ENCODE results near the gene ACTL10.
A peak's percentile ranks its signal among the peaks of the same experiment; 100 is the strongest.

The ACTL10 gene

GRCh38 chr20:33684533-33685327, 18.0 kb downstream of the ACTL10 start:
- Mint-ChIP-seq H3K36me3 (peaks cover 8 to 16% of the 10 kb centered on the region in 2 donors), H3K4me1 (peaks cover 27 to 49% of the 10 kb centered on the region in 2 donors), H3K27me3 (no peaks in the 10 kb centered on the region), H3K27ac (peak overlapping the region; percentile 88), H3K4me3 (peak overlapping the region; percentile 88 to 90), H3K9me3 (no peaks in the 10 kb centered on the region)
- ATAC-seq (replicated peaks), result no peak
- DNase-seq, result no peak

- Mint-ChIP-seq H3K4me1 (peaks cover 29 to 46% of the 10 kb centered on the region in 2 donors), H3K9me3 (no peaks in the 10 kb centered on the region), H3K27ac (peak overlapping the region; percentile 88), H3K36me3 (peaks cover 8 to 16% of the 10 kb centered on the region in 2 donors), H3K27me3 (no peaks in the 10 kb centered on the region), H3K4me3 (peak overlapping the region; percentile 88 to 90)
- DNase-seq (peak; percentile 58), ATAC-seq (replicated peaks) (peak; percentile 61 to 63)
Observed at GRCh38 chr20:33685328-33686099, 18.8 kb downstream of the ACTL10 start.

- peak; percentile 93 for DNase-seq
- peak; percentile 89 to 93 for ATAC-seq (replicated peaks)
- Mint-ChIP-seq H3K36me3 (peaks cover 4 to 16% of the 10 kb centered on the region in 2 donors), H3K27me3 (no peaks in the 10 kb centered on the region), H3K4me3 (peak within 1 kb of the TSS; percentile 90 to 91), H3K27ac (peak within 1 kb of the TSS; percentile 90), H3K9me3 (no peaks in the 10 kb centered on the region), H3K4me1 (peaks cover 27 to 43% of the 10 kb centered on the region in 2 donors)
Observed at GRCh38 chr20:33686100-33686983, 19.6 kb downstream of the ACTL10 start, which contains the start of gene E2F1. TSS of gene E2F1 (minus strand) at chr20:33686385. CDS start at chr20:33686264, 121 bp downstream.

- Mint-ChIP-seq H3K4me1 (peaks cover 23 to 43% of the 10 kb centered on the region in 2 donors), H3K27me3 (no peaks in the 10 kb centered on the region), H3K36me3 (peaks cover 4 to 11% of the 10 kb centered on the region in 2 donors), H3K4me3 (peak overlapping the region; percentile 85 to 91), H3K9me3 (no peaks in the 10 kb centered on the region), H3K27ac (peak overlapping the region; percentile 43)
- DNase-seq (no peak), ATAC-seq (replicated peaks) (no peak)
Observed at GRCh38 chr20:33686984-33687366, 20.2 kb downstream of the ACTL10 start.

- Mint-ChIP-seq H3K4me3 (peak overlapping the region; percentile 85 to 91), H3K27ac (peak overlapping the region; percentile 43)
Observed at GRCh38 chr20:33687370-33687915, 20.7 kb downstream of the ACTL10 start.

GRCh38 chr20:33687993-33688937, 21.5 kb downstream of the ACTL10 start:
- no peak overlapping the region for H3K27ac Mint-ChIP-seq

More at GRCh38 chr20:33687370-33687915, 20.7 kb downstream of the ACTL10 start:
- ATAC-seq (replicated peaks) (no peak), DNase-seq (no peak)
- no peaks in the 10 kb centered on the region for H3K27me3 Mint-ChIP-seq
- H3K9me3 Mint-ChIP-seq, result no peaks in the 10 kb centered on the region
- peaks cover 22 to 43% of the 10 kb centered on the region in 2 donors for H3K4me1 Mint-ChIP-seq
- peaks cover 4 to 9% of the 10 kb centered on the region in 2 donors for H3K36me3 Mint-ChIP-seq

GRCh38 chr20:33688938-33689424, 22.2 kb downstream of the ACTL10 start:
- no peak overlapping the region for H3K4me3 Mint-ChIP-seq
- no peaks in the 10 kb centered on the region for H3K9me3 Mint-ChIP-seq
- DNase-seq (no peak), ATAC-seq (replicated peaks) (no peak)
- no peaks in the 10 kb centered on the region for H3K27me3 Mint-ChIP-seq
- H3K4me1 Mint-ChIP-seq, result peaks cover 22 to 43% of the 10 kb centered on the region in 2 donors
- H3K27ac Mint-ChIP-seq, result no peak overlapping the region
- H3K36me3 Mint-ChIP-seq, result peaks cover 4 to 7% of the 10 kb centered on the region in 2 donors

More at GRCh38 chr20:33687993-33688937, 21.5 kb downstream of the ACTL10 start:
- ATAC-seq (replicated peaks), result no peak
- H3K27me3 Mint-ChIP-seq, result no peaks in the 10 kb centered on the region
- H3K4me3 Mint-ChIP-seq, result no peak overlapping the region
- no peaks in the 10 kb centered on the region for H3K9me3 Mint-ChIP-seq
- H3K4me1 Mint-ChIP-seq, result peaks cover 22 to 43% of the 10 kb centered on the region in 2 donors
- H3K36me3 Mint-ChIP-seq, result peaks cover 4 to 7% of the 10 kb centered on the region in 2 donors
- DNase-seq, result no peak

GRCh38 chr20:33689493-33689892, 22.8 kb downstream of the ACTL10 start:
- Mint-ChIP-seq H3K4me3 (no peak overlapping the region), H3K4me1 (peaks cover 22 to 41% of the 10 kb centered on the region in 2 donors), H3K27ac (no peak overlapping the region), H3K27me3 (no peaks in the 10 kb centered on the region), H3K36me3 (peaks cover 4 to 7% of the 10 kb centered on the region in 2 donors), H3K9me3 (no peaks in the 10 kb centered on the region)
- no peak for ATAC-seq (replicated peaks)
- no peak for DNase-seq

- H3K4me3 Mint-ChIP-seq, result no peak overlapping the region
- ATAC-seq (replicated peaks) (no peak), DNase-seq (no peak)
- H3K27ac Mint-ChIP-seq, result no peak overlapping the region
- peaks cover under 1 to 5% of the 10 kb centered on the region in 2 donors for H3K36me3 Mint-ChIP-seq
- H3K9me3 Mint-ChIP-seq, result no peaks in the 10 kb centered on the region
- no peaks in the 10 kb centered on the region for H3K27me3 Mint-ChIP-seq
- H3K4me1 Mint-ChIP-seq, result peaks cover 18 to 37% of the 10 kb centered on the region in 2 donors
Observed at GRCh38 chr20:33689973-33690372, 23.2 kb downstream of the ACTL10 start.

GRCh38 chr20:33693289-33693688, 26.5 kb downstream of the ACTL10 start:
- DNase-seq, result no peak
- no peak for ATAC-seq (replicated peaks)
- H3K27me3 Mint-ChIP-seq, result no peaks in the 10 kb centered on the region
- H3K27ac Mint-ChIP-seq, result no peak overlapping the region
- no peak overlapping the region for H3K4me3 Mint-ChIP-seq
- H3K36me3 Mint-ChIP-seq, result peaks cover 0 to under 1% of the 10 kb centered on the region in 2 donors
- peaks cover 6 to 10% of the 10 kb centered on the region in 2 donors for H3K4me1 Mint-ChIP-seq
- H3K9me3 Mint-ChIP-seq, result no peaks in the 10 kb centered on the region

GRCh38 chr20:33693741-33694638, 27.2 kb downstream of the ACTL10 start:
- no peak for ATAC-seq (replicated peaks)
- no peak overlapping the region for H3K4me3 Mint-ChIP-seq
- peaks cover 3 to 4% of the 10 kb centered on the region in 2 donors for H3K4me1 Mint-ChIP-seq
- peaks cover 0 to 3% of the 10 kb centered on the region in 2 donors for H3K36me3 Mint-ChIP-seq
- peaks cover 0 to 2% of the 10 kb centered on the region in 2 donors for H3K9me3 Mint-ChIP-seq
- DNase-seq, result no peak
- no peaks in the 10 kb centered on the region for H3K27me3 Mint-ChIP-seq
- H3K27ac Mint-ChIP-seq, result no peak overlapping the region

GRCh38 chr20:33694639-33695012, 27.9 kb downstream of the ACTL10 start:
- DNase-seq, result no peak
- Mint-ChIP-seq H3K27me3 (no peaks in the 10 kb centered on the region), H3K36me3 (peaks cover 0 to 3% of the 10 kb centered on the region in 2 donors), H3K4me3 (no peak overlapping the region), H3K9me3 (peaks cover 0 to 2% of the 10 kb centered on the region in 2 donors), H3K4me1 (peaks cover 3 to 4% of the 10 kb centered on the region in 2 donors), H3K27ac (no peak overlapping the region)
- no peak for ATAC-seq (replicated peaks)
